Measurements from ENCODE around the gene RTKN.
"Not testable (repeated sequence)": the region's sequence is repeated elsewhere in the genome, so short reads cannot be mapped to it uniquely, and the experiment has no call there.

Gene RTKN

DNA sequence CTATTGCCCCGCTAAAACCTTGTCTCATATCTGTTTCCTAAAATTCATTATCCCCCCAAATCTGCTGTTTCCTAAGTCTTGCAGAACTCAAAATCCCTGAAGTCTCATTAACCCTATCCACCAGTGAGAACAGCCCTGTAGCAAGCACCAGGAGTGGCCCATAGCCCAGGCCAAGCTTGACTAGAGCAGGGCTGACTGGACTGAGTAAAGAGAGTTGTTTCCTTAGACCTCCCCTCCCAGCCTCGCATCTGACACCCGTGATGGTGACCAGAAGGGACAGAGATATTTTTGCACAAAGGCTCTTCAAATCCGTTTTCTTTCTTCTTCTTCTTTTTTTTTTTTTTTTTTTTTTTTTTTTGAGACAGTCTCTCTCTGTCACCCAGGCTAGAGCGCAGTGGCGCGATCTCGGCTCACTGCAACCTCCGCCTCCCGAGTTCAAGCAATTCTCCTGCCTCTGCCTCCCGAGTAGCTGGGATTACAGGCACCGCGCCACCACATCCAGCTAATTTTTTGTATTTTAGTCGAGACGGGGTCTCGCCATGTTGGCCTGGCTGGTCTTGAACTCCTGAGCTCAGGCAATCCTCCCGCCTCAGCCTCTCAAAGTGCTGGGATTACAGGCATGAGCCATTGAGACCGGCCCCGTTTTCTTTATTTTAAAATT is 21.2 kb downstream of the RTKN start:
- H3K4me1 ChIP-seq (ENCODE audit: insufficient read depth, low read length); H3K27ac ChIP-seq (ENCODE audit: low read depth, low read length); H3K27me3 ChIP-seq (ENCODE audit: insufficient read depth, low read length); H3K9me3 ChIP-seq (ENCODE audit: insufficient read depth, low read depth, low read length): not testable (repeated sequence)
- peak overlapping the region; percentile 86 for H3K4me3 ChIP-seq (ENCODE audit: low read length)
- peaks cover 12% of the 10 kb centered on the region for H3K36me3 ChIP-seq (ENCODE audit: insufficient read depth, low read length)
- 86% methylated on average over 19 of the region's 19 CpGs for WGBS
- H3K9ac ChIP-seq (ENCODE audit: low read depth, low read length): 0 out of 2 replicates have a peak overlapping the region, but pooled peaks have one; percentile 63

DNA sequence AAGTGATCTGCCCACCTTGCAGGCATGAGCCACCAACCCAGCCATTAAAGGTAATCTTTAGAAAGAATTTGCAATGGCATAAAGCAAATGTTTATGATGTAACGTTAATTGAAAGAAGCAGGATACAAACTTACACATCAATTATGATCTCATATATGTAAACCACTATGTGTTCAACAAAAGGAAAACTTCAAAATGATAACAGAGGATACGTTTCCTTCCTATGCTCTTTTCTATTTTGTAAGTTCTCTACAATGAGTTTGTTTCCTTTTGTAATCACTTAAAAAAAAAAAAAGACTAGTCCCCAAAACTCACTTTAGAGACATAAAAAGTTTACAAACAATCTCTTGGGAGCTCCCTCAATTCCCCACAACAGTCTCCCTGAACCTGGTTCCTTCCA is 21.7 kb downstream of the RTKN start:
- Histone ChIP-seq H3K27ac (ENCODE audit: low read depth, low read length) (no peak overlapping the region), H3K9ac (ENCODE audit: low read depth, low read length) (no peak overlapping the region), H3K36me3 (ENCODE audit: insufficient read depth, low read length) (peaks cover 6% of the 10 kb centered on the region), H3K4me3 (ENCODE audit: low read length) (no peak overlapping the region), H3K9me3 (ENCODE audit: insufficient read depth, low read depth, low read length) (no peaks in the 10 kb centered on the region), H3K4me1 (ENCODE audit: insufficient read depth, low read length) (no peaks in the 10 kb centered on the region), H3K27me3 (ENCODE audit: insufficient read depth, low read length) (peaks cover 5% of the 10 kb centered on the region)
- WGBS: 100% methylated on average over 1 of the region's 2 CpGs

DNA sequence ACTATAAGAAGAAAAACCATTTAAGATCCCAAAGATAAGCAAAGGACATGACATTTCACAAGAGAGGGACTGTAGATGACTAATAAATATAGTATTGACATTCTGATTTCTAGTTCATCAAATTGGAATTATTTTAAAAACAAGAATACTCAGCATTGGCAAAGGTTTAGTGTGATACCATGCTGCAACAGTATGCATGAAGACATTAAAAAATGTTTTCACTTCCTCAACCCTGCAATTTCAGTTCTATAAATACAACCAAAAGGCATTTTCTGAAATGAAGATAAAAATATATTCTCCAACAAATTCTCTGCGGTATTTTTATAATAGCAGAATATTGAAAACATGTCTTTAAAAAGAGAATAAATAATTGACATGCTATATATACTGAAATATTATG is 22.4 kb downstream of the RTKN start:
- no peak overlapping the region for H3K4me3 ChIP-seq (ENCODE audit: low read length)
- H3K9ac ChIP-seq (ENCODE audit: low read depth, low read length): no peak overlapping the region
- H3K4me1 ChIP-seq (ENCODE audit: insufficient read depth, low read length): no peaks in the 10 kb centered on the region
- WGBS: no CpG with 5 or more reads among the region's 1 CpG
- H3K9me3 ChIP-seq (ENCODE audit: insufficient read depth, low read depth, low read length): no peaks in the 10 kb centered on the region
- H3K27me3 ChIP-seq (ENCODE audit: insufficient read depth, low read length): peaks cover 5% of the 10 kb centered on the region
- H3K27ac ChIP-seq (ENCODE audit: low read depth, low read length): no peak overlapping the region
- H3K36me3 ChIP-seq (ENCODE audit: insufficient read depth, low read length): no peaks in the 10 kb centered on the region

DNA sequence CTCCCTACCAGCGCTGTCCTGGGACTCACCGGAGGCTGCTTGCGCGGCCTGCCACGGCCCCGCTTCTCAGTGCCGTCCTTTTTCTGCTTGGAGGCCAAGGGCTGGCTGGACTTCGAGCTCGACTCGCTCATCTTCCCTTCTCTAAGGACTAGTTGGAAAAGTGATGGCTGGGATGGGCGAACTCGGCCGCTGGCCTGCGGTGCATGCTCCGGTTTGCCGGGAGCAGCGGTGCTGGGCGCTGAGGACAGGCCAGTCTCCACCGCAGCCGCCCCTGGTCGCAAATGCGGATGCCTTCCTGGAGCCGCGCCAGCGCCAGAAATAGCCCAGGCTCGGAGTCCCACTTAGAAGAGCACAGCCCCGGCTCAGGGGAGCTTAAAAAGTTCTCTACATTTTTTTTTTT is 23.4 kb downstream of the RTKN start:
- H3K36me3 ChIP-seq (ENCODE audit: insufficient read depth, low read length): no peaks in the 10 kb centered on the region
- WGBS: 94% methylated on average over 27 of the region's 27 CpGs
- H3K27ac ChIP-seq (ENCODE audit: low read depth, low read length): no peak overlapping the region
- no peak overlapping the region for H3K4me3 ChIP-seq (ENCODE audit: low read length)
- no peaks in the 10 kb centered on the region for H3K9me3 ChIP-seq (ENCODE audit: insufficient read depth, low read depth, low read length)
- no peak overlapping the region for H3K9ac ChIP-seq (ENCODE audit: low read depth, low read length)
- H3K4me1 ChIP-seq (ENCODE audit: insufficient read depth, low read length): no peaks in the 10 kb centered on the region
- peaks cover 11% of the 10 kb centered on the region for H3K27me3 ChIP-seq (ENCODE audit: insufficient read depth, low read length)

DNA sequence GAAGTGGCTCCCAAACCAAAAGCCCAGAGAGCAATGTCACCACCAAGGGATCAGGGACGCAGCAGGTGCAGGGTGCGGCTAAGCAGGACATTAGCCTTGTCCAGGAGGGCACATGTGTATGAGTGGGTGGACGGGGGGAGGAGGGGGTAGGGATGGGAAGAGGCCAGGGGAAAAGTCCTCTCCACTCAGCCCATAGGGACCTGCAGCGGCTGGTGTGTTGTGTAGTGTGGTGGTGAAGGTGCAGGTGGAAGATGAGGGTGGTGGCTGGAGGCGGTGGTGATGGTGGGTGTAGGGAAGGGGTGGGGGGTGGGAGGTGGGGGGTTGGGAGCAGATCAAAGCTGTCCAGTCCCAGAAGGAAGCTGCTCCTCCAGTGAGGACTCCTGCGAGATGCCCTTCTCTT is 24.0 kb downstream of the RTKN start:
- 87% methylated on average over 4 of the region's 6 CpGs for WGBS
- H3K9me3 ChIP-seq (ENCODE audit: insufficient read depth, low read depth, low read length): no peaks in the 10 kb centered on the region
- H3K4me3 ChIP-seq (ENCODE audit: low read length): no peak overlapping the region
- H3K9ac ChIP-seq (ENCODE audit: low read depth, low read length): no peak overlapping the region
- no peak overlapping the region for H3K27ac ChIP-seq (ENCODE audit: low read depth, low read length)
- H3K27me3 ChIP-seq (ENCODE audit: insufficient read depth, low read length): peaks cover 11% of the 10 kb centered on the region
- H3K4me1 ChIP-seq (ENCODE audit: insufficient read depth, low read length): no peaks in the 10 kb centered on the region
- no peaks in the 10 kb centered on the region for H3K36me3 ChIP-seq (ENCODE audit: insufficient read depth, low read length)

DNA sequence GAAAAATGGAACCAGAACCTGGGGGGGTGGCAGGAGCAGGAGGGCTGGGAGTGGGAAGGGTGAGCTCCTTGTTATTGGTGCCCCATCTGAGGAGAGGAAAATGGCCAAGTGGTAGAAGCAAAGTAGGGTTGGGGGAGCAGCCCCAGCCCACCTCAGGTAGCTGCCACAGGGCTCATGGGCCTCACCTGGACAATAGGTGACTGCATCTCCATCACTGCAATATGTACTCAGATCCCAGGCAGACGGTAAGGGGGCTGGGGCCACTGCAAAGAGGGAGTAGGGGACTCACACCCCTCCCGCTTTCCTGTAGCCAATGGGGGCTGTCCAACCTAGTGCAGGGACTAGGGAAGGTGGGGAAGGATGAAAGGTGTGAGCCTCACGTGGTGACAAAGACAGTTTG is 24.5 kb downstream of the RTKN start:
- Histone ChIP-seq H3K9me3 (ENCODE audit: insufficient read depth, low read depth, low read length) (no peaks in the 10 kb centered on the region), H3K4me3 (ENCODE audit: low read length) (no peak overlapping the region), H3K9ac (ENCODE audit: low read depth, low read length) (no peak overlapping the region), H3K27ac (ENCODE audit: low read depth, low read length) (no peak overlapping the region), H3K27me3 (ENCODE audit: insufficient read depth, low read length) (peaks cover 11% of the 10 kb centered on the region), H3K36me3 (ENCODE audit: insufficient read depth, low read length) (no peaks in the 10 kb centered on the region), H3K4me1 (ENCODE audit: insufficient read depth, low read length) (no peaks in the 10 kb centered on the region)
- WGBS: 79% methylated on average over 3 of the region's 3 CpGs

DNA sequence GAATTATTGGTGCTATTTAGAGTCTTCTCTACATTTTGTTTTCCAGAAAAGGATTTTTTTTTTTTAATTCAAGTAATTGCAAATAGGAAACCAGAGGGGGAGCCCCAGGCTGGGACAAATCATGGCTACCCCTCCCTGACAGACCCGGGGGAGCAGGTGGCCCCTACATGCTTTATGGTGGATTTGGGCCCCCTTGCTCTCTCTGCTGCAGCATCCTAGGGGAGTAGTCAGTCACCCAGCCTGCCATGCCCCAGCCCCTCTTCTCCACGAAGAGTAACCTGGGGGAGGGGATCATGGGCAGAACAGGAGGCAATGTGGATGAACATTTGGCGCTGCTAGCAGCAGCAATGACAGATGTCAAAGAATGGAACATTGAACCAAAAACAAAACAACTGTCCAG is 25.0 kb downstream of the RTKN start:
- WGBS: 80% methylated on average over 3 of the region's 3 CpGs
- Histone ChIP-seq H3K36me3 (ENCODE audit: insufficient read depth, low read length) (no peaks in the 10 kb centered on the region), H3K4me1 (ENCODE audit: insufficient read depth, low read length) (no peaks in the 10 kb centered on the region), H3K27me3 (ENCODE audit: insufficient read depth, low read length) (peaks cover 11% of the 10 kb centered on the region), H3K9ac (ENCODE audit: low read depth, low read length) (no peak overlapping the region), H3K27ac (ENCODE audit: low read depth, low read length) (no peak overlapping the region), H3K4me3 (ENCODE audit: low read length) (no peak overlapping the region), H3K9me3 (ENCODE audit: insufficient read depth, low read depth, low read length) (no peaks in the 10 kb centered on the region)

DNA sequence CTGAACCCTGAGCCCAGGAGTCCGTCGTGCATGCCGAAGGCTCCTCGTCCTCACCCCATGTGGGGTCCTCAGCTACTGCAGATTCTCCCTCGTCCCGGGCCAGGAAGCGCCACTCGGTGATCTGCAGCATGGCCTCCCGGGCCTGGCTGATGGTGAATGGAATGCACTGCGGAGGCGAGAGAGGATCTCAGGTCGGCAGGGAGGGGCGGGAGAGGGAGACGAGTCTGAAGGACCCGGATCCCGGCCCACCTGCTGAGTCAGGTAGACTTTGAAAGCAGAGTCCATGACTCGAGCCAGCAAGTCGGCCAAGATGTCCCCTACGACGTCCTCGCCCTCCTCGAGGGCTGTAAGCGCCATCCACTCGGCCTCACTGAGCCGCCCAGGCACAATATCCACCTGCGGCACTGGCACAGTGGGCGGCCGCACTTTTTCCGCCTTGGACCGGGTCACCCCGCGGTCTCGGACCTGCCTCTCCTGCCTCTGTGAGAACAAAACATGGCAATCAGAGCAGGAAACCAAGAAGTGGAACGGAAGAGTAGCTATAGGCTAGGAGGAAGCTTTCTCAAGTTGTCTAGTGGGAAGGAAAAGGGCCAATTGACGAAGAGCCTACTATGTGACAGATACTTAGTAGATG is 25.9 kb downstream of the RTKN start:
- peaks cover 11% of the 10 kb centered on the region for H3K27me3 ChIP-seq (ENCODE audit: insufficient read depth, low read length)
- H3K9me3 ChIP-seq (ENCODE audit: insufficient read depth, low read depth, low read length): no peaks in the 10 kb centered on the region
- no peak overlapping the region for H3K9ac ChIP-seq (ENCODE audit: low read depth, low read length)
- no peaks in the 10 kb centered on the region for H3K4me1 ChIP-seq (ENCODE audit: insufficient read depth, low read length)
- 88% methylated on average over 35 of the region's 35 CpGs for WGBS
- no peak overlapping the region for H3K27ac ChIP-seq (ENCODE audit: low read depth, low read length)
- peak overlapping the region; percentile 35; the same call in 1 of the 2 replicates for H3K4me3 ChIP-seq (ENCODE audit: low read length)
- no peaks in the 10 kb centered on the region for H3K36me3 ChIP-seq (ENCODE audit: insufficient read depth, low read length)

DNA sequence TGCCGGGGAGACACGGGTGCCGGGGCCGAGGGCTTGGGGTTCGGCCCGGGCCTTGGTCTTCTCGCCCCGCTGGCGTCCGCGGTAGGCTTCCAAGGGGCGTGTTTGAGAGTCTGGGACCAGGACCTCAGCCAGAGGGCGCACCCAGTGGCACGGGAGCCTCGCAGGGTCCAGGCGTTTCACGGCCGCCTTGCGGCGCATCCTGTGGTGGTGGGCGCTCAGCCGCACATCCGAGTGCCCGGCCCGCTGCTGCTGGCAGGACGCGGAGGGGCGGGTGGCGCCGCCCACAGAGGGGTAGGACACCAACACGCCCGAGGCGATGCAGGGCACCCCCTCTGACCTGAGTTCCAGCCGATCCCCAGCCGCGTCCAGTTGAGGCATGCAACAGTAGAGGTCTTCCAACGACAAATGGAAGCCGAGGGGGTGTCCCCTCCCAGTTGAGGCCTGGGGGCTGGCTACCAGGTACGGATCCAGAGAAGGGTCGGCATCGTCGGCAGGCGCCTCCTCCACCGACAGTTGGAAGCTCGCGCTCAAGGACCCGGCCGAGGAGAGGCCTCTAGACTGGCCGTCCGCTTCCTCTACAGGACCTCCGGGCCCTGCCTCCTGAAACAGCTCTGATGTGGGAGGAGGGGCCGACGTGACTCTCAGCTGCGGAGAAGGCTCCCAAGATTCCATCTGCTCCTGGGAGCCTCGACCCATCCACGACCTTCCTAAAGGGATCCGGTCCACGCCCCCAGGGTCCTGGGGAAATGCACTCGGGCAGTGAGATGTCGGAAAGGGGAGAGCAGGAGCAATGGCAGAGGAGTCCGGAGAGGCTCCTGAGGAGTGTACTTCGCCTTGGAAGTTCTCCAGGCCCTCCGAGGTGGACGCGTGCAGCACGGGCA is 26.6 kb downstream of the RTKN start:
- H3K36me3 ChIP-seq (ENCODE audit: insufficient read depth, low read length): no peaks in the 10 kb centered on the region
- no peak overlapping the region for H3K9ac ChIP-seq (ENCODE audit: low read depth, low read length)
- peak overlapping the region; percentile 35 for H3K4me3 ChIP-seq (ENCODE audit: low read length)
- 93% methylated on average over 66 of the region's 66 CpGs for WGBS
- no peaks in the 10 kb centered on the region for H3K9me3 ChIP-seq (ENCODE audit: insufficient read depth, low read depth, low read length)
- H3K4me1 ChIP-seq (ENCODE audit: insufficient read depth, low read length): no peaks in the 10 kb centered on the region
- no peak overlapping the region for H3K27ac ChIP-seq (ENCODE audit: low read depth, low read length)
- peaks cover 6% of the 10 kb centered on the region for H3K27me3 ChIP-seq (ENCODE audit: insufficient read depth, low read length)

DNA sequence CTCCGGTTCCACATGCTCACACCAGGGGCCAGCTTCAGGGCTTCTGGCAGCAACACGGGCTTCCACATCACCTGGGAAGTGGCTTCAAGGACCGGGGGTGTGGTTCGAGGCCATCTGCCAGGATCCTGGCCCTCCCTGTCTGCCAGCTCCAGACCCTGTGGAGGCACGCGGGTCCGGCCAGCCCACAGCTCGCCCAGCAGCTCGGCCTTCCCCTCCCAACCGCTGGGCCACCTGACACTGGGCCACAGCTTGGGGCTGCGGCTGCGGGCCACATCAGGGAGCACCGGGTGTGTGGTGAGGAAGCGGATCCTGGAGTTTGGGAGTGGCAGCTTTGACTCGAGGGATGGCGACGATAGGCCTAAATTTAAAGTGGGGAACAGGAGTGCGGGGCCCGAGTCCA is 27.3 kb downstream of the RTKN start:
- Histone ChIP-seq H3K9me3 (ENCODE audit: insufficient read depth, low read depth, low read length) (no peaks in the 10 kb centered on the region), H3K27me3 (ENCODE audit: insufficient read depth, low read length) (peaks cover 6% of the 10 kb centered on the region), H3K4me3 (ENCODE audit: low read length) (peak overlapping the region; percentile 35; the same call in 1 of the 2 replicates), H3K36me3 (ENCODE audit: insufficient read depth, low read length) (no peaks in the 10 kb centered on the region), H3K27ac (ENCODE audit: low read depth, low read length) (no peak overlapping the region), H3K9ac (ENCODE audit: low read depth, low read length) (no peak overlapping the region), H3K4me1 (ENCODE audit: insufficient read depth, low read length) (no peaks in the 10 kb centered on the region)
- 95% methylated on average over 19 of the region's 19 CpGs for WGBS

DNA sequence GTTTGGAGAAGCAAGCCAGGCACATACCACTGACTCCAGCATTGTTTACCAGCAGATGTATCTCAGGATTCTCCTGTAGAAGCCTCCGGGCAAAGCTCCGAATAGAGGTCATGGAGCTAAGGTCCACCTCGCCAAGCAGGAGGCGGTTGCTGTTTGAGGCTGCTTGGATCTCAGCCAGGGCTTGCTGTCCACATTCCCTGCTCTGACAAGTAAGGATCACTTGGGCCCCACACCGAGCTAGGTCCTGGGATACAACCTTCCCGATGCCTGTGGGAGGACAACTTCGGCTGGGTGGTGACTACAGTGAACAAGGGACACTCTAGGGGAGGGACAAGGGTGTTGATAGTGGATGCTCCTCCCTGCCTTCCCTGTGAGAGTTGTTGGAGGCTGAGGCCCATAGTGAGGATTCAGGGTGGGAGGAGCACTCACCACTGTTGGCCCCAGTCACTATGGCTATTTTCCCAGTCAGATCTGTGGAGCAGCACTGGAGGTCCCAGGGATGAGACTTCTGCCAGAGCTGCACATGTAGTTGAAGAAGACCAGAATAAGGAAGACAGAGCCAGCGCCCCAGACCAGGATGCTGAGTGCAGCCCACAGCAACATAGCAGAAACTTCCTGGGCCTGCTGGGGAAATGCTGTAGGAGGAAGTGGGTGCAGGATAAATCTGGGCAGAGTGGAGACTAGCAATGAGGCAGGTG is 28.6 kb downstream of the RTKN start:
- Histone ChIP-seq H3K27ac (ENCODE audit: low read depth, low read length) (no peak overlapping the region), H3K9ac (ENCODE audit: low read depth, low read length) (no peak overlapping the region), H3K36me3 (ENCODE audit: insufficient read depth, low read length) (no peaks in the 10 kb centered on the region), H3K9me3 (ENCODE audit: insufficient read depth, low read depth, low read length) (no peaks in the 10 kb centered on the region), H3K4me1 (ENCODE audit: insufficient read depth, low read length) (no peaks in the 10 kb centered on the region), H3K27me3 (ENCODE audit: insufficient read depth, low read length) (peaks cover 6% of the 10 kb centered on the region), H3K4me3 (ENCODE audit: low read length) (no peak overlapping the region)
- 92% methylated on average over 8 of the region's 8 CpGs for WGBS

Measured in HUES64 (cell line).